Bone marrow (tissue), 2 donors: Measurements from ENCODE around the gene CBFA2T3.

Source experiments
- DNase-seq, 2 donors: peaks; one replicate each; lab custom pipeline; 2025; lab: John Stamatoyannopoulos, UW

CBFA2T3 gene

DNA sequence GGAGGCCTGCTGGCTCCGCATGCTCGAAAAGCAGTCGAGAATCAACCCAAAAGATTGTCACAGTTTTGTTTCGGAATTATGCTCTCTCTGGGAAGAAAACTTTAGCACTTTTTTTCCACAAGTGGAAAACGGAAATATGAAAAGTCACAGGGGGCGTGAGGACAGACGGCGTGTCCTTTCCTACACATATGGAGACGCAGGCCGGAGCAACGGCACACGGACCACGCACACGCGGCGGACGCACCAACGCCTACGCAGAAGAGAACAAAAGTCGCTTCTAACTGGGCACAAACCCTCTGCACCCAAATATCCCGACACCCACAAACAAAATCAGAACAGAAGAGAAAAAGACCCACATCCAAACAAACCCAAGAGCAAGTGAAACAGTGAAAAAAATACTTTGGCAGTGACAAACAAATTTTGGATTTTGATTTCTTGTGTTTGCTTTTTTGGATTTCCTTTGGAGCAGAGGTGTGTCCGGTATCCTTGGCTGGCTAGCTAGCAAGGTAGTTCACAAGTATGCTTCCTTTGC, 101.2 kb downstream of the CBFA2T3 start:
- DNase-seq, result no peak

DNA sequence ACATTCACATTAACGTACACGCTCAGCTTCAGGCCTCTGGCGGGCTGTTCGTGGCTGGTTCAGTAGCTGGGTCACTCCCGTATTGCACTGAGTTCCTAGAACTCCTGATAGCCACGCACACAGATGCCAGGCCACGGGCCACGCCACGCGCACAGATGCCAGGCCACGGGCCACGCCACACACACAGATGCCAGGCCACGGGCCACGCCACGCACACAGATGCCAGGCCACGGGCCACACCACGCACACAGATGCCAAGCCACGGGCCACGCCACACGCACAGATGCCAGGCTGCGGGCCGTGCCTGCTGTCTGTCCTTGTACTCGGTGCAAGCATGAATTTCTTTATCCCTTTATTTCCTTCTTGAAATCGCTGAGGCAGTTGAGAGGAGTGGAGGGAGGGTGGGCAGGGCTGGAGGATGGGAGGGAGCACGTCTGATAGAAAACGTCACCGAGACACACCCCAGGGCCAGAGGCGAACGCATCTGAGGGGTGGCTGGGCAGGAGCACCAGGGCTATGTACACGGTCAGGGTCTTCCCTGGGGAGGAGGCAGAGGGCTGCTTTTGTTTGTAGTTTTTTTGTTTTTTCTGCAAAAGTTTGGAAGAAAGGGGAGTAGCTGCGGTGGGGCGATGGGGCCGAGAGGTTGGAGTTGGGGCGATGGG, 101.9 kb downstream of the CBFA2T3 start:
- DNase-seq, result no peak

DNA sequence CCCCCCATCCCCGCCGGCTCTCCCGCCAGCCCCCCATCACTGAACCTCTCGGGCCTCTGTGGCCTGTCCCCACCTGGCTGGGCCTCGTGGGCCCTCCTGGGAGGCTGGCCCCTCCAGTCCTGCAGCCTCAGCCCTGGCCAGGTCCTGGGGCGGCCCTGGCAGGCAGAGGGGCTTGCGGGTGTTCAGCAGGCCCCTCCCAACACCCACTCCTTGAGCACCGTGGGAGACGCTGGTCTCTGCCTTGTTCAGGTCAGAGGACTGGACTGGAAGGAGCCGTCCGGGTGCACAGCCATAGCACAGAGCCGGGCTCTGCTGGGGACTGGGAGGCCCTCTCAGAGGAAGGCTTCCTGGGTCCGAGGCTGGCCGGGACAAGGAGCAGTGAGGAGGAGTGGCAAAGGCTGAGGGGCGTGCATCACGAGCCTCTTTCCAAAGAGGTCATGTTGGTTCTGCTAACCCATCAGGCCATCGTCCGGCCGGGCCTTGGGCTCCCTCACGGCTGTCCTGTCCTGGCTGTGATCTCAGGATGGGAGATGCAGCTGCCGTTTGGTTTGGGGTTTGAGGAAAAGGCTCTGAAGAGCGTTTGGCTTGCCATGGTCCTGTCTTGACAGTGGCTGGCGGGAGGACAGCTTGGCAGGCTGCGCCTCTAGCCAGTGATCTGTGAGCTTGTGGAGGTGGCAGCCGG, 104.2 kb downstream of the CBFA2T3 start:
- no peak for DNase-seq

DNA sequence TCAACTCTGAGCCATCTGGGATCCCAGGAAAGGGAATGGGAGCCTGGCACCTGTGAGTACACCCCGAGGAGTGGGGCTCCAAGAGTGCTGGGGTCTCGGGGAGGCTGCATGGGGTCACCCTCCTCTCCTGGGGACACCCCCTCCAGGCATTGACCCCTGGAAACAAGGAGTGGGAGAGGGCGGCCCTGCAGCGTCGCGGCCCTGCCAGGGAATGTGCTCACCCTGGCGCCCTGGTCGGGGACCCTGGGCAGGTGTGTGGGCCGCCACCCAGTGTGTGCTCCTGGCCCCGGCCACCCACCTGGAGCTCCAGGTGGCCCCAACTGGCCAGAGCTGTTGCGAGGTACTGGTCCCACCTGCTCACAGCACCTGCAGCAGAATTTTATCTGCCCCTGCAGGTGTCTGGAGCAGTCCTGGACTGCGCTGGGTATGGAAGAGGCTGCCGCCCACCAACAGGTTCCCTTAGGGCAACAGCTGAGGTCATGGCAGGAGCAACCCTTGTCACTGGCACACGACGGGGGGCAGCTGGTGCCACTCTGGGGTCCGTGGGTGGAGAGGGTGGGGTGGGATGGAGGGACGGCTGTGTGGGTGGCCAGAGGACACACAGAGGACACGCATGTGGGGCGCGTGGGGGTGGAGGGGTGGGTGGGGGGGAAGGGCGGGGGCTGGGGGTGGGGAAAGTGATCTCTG, 105.1 kb downstream of the CBFA2T3 start:
- DNase-seq, result no peak

GRCh38 chr16:88871349-88871702, 105.7 kb downstream of the CBFA2T3 start:
- DNase-seq, result no peak

- DNase-seq, result peak in 1 of 2 donors; percentile 9
Measured at GRCh38 chr16:88870608-88871348, 106.2 kb downstream of the CBFA2T3 start.

DNA sequence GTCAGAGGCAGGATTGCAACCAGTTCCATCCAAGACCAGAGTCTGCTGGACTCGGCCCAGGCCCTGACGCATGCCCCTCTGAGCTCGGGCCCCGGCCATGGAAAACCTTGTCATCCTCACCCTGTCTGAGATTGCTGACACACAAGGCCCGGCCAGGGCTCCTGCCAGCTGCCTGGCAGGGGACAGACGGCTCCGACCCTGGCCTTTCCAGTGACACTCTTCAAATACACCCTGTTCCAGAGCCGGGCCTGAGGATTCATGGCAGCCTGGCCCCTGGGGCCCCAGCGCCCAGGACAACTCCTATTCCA, 107.4 kb downstream of the CBFA2T3 start:
- no peak for DNase-seq

GRCh38 chr16:88868974-88869672, 107.9 kb downstream of the CBFA2T3 start:
- no peak for DNase-seq

- DNase-seq, result no peak
Measured at GRCh38 chr16:88867581-88868246, 109.3 kb downstream of the CBFA2T3 start.

DNA sequence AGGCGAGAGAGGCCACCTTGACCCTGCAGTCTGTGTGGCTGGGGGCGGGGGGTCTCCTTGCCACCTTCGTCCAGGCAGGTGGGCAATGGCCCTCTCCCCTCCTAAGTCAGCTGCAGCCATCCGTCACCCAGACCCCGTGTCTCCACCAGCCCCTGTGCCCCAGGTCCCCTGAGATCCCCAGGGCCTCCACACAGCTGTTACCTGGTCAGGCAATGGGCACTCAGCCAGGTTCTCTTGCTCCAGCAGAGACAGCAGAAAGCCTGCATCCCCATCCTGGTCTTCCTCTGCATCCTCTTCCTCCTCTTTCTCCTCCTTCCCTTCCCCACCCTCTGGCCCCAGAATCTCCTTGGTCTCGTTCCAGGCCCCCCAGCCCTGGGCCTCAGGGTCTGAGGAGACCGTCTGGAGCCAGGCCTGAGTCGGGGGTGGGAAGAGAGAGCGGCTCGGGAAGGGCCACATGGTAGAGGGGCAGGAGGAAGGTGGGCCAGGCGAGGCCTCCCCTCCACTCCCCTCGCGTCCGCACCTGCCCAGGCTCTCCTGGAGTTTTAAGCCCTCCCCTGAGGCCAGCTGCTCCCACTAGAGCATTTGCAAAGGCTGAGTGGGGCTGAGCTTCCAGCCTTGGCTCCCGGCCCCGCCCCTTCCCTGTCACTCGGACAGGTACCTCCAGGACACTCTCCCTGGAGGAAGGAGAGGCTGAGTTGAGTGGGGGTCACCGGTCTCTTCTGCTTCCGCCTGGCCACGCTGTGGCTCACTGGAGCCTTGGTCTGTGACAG, 110.7 kb downstream of the CBFA2T3 start, which contains the start of gene PABPN1L:
Gene PABPN1L, minus strand, starts transcription at position 510 of the 770 bp plus-strand sequence. Its CDS starts 54 bp downstream, at position 456.
- DNase-seq, result no peak

DNA sequence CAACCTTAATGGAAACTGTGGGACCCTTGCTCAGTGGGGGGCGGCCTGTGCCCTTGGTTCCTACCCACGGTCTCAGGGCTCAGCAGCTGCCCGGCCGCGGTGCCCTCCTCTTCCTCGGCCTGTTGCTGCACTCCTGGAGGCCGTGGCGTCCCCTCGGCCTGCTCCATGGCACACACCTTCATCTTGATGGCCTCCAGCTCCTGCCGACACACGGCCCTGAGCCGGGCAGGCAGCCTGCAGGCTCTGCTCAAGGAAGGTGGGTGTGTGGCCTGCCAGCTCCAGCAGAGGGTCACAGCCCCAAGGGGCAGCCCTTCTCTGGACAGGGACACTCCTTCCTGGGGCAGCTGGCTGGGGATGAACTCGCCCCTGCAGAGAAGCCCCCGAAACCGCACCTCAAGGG, 111.3 kb downstream of the CBFA2T3 start:
- DNase-seq, result no peak

GRCh38 chr16:88865310-88865709, 111.7 kb downstream of the CBFA2T3 start:
- no peak for DNase-seq

DNA sequence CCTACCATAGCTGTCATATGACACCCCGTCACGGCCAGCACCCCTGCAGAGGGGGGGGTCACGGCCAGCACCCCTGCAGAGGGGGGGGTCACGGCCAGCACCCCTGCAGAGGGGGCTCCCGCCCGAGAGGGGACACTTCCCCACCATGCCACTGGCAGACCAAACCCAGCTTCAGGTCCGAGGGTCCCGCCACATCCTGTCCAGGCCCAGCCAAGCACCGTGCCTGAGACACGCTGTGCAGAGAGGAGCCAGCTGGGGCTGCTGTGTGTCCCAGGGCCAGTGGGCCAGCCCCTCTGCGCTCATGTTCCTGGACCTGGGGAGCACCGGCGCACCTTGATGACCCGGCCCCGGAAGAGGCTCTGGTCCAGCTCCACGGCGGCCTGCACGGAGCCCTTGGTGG, 112.5 kb downstream of the CBFA2T3 start:
- no peak for DNase-seq

DNA sequence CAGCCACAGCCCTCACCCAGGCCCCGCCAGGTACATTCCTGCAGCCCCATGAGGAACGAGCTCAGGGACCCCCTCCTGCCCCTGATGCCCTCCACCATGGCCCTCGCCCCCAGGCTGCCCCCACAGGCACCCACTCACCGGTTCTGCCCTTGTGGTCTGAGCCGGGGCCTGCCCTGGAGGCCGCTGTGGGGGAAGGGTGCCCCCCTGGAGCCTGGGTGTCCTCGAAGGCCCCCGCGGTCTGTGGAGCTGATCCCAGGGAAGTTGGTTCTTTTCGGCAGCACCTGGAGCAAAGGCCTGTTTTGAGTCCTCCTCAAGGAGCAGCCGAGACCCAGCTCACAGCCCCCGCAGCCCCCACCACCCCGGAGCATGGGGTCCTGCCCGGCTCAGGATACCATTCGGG, 112.9 kb downstream of the CBFA2T3 start:
- DNase-seq, result no peak

DNA sequence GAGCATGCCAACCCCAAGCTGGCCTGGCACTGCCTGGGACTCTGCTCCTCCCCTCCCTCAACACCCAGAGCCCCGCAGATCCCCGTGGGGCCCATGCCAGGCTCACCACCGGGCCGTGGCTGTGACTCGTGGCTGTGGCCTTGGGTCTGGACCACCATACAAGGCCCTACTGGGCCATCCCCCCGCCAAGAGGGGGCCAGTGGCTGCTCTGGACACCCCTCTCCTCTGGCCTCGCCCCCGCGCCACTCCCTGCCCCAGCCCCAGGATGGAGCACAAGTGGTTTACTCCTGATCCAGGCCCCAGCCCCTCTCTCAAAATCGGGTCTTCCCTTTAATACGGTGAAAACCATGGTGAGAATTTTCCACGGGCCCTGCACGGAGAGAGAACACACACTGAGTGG, 113.6 kb downstream of the CBFA2T3 start:
- no peak for DNase-seq

GRCh38 chr16:88862968-88863367, 114.0 kb downstream of the CBFA2T3 start:
- DNase-seq, result no peak

DNA sequence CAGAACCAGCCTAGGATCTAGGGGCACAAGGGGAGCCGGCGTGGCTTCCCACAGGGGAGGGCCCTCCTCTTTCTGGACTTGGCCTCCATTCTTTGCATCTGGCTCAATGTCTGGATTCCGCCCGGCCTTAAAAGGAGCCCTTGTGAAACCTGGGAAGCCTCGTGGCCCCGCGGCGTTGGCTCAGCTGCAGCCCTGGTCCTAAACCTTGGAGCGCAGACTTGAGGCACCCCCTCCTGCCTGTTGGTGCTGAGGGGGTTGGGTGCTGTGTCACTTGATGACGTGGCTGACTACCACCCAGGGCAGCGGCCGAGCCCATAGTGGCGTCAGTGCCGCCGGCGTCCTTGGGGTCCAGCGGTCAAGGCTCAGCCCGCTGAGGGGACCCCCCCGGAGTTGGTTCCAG, 115.6 kb downstream of the CBFA2T3 start:
- no peak for DNase-seq

GRCh38 chr16:88859381-88860091, 117.5 kb downstream of the CBFA2T3 start:
- no peak for DNase-seq

GRCh38 chr16:88857728-88858339, 119.2 kb downstream of the CBFA2T3 start:
- DNase-seq, result peak; percentile 31 to 70
